D721Med (cell line): ENCODE measurements around the gene CDCA4.

Source experiments
- DNase-seq: peaks from one replicate; pipeline ENCODE4 v3.0.0; 2011; ENCODE audit warnings: low spot score; ENCODE audit not compliant: insufficient read length
- FAIRE-seq: peaks from 2 replicates; lab custom pipeline; 2011; peaks lifted over from hg19 to GRCh38; lab: Jason Lieb, UNC
- CTCF ChIP-seq: IDR thresholded peaks from 2 replicates; pipeline ENCODE4 v1.5.1; 2012; ENCODE audit warnings: mild to moderate bottlenecking, control low read depth; ENCODE audit not compliant: insufficient read depth; ENCODE audit errors: missing control alignments

The CDCA4 gene

GRCh38 chr14:104983231-104983721 lies 37.6 kb downstream of the CDCA4 start:
- TF ChIP-seq CTCF: no peak
- no peak for FAIRE-seq
- no peak for DNase-seq

- DNase-seq (no peak), FAIRE-seq (no peak)
- TF ChIP-seq CTCF: no peak
Measured at GRCh38 chr14:104982548-104983230, 38.2 kb downstream of the CDCA4 start.

GRCh38 chr14:104981699-104982541 lies 39.0 kb downstream of the CDCA4 start:
- no peak for TF ChIP-seq CTCF
- DNase-seq (no peak), FAIRE-seq (no peak)

GRCh38 chr14:104980611-104981531 lies 40.0 kb downstream of the CDCA4 start:
- DNase-seq: no peak
- no peak for FAIRE-seq
- no peak for TF ChIP-seq CTCF

GRCh38 chr14:104979758-104980610 lies 40.9 kb downstream of the CDCA4 start:
- DNase-seq (no peak), FAIRE-seq (no peak)
- no peak for TF ChIP-seq CTCF
